ENCODE results near the gene RGPD4. TPM values are rescaled to one million over a fixed set of nuclear protein-coding genes. Genes with fewer than 3 reads are reported as not detected.
"Not testable (repeated sequence)": the region's sequence is repeated elsewhere in the genome, so short reads cannot be mapped to it uniquely, and the experiment has no call there.

Gene RGPD4
- total RNA-seq = not detected

DNA sequence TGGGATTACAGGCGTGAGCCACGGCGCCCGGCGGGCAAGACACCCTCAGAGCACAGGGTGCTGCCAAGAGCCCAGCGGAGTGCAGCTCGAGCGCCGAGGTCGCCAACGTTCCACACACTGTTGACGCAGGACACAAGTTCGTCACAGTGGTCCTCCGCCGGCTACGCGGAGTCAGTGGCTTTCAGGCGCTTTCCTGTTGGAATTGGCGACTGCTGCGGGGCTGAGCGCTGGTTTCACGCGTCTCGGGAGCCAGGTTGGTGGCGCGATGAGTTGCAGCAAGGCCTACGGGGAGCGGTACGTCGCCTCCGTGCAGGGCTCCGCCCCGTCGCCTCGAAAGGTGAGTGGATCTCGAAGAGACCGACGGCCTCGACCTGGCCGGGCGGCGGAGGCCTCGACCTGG is at the start of gene RGPD4:
TSS of gene RGPD4 (plus strand) at position 144 of the 400 bp plus-strand sequence. CDS start at position 266, 122 bp downstream.
- ATAC-seq = not testable (repeated sequence)

DNA sequence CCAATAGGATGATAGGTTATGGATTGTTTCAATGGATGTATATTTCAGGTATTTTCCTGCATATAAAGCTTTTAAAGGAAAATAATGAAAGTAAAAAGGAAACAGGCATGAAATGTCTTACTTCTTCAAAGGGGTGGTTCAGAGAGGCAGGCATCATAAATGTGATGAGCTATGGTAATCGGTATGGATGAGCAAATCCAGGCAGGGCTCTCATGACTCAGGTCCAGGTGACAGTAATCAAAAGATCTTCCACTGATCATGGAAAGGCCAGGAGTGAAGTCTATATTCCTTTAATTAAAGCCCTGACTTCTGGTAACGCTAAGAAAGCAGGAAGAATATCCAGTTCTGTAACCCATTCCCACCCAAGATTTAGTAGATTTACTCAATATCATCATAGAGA is 48.7 kb upstream of the RGPD4 start:
- no peak for ATAC-seq

DNA sequence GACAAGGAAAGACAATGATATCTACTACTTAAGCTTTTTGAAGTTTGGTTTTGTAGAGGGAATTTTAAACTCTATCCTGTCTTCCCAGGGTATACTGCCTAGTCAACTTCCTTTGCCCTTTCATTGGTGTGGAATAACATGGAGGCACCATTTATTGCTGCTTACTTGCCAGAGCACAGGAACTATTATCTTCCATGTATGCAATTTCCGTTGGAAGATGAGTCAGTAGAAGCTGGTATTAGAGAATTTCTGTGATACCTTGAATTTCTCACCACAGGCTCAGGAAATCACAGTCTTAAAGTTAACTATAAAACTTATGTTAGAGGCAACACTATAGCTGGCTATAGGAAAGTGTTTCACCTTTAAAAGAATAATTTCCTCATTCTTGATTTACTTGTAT is 40.9 kb upstream of the RGPD4 start:
- no peak for ATAC-seq

DNA sequence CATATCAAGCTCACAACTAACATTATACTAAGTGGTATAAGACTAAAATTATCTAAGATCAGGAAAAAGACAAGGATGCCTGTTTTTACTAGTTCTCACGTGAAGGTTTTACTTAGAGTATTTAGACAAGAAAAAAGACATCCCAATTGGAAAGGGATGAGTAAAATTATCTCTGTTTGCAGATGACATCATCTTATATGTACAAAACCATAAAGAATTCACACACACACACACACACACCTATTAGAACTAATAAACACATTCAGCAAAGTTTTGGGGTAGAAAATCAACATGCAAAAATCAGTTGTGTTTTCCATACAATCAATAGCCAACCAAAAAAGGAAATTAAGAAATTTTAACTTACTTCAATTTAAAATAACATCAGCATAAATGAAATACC is 35.9 kb upstream of the RGPD4 start:
- no peak for ATAC-seq

DNA sequence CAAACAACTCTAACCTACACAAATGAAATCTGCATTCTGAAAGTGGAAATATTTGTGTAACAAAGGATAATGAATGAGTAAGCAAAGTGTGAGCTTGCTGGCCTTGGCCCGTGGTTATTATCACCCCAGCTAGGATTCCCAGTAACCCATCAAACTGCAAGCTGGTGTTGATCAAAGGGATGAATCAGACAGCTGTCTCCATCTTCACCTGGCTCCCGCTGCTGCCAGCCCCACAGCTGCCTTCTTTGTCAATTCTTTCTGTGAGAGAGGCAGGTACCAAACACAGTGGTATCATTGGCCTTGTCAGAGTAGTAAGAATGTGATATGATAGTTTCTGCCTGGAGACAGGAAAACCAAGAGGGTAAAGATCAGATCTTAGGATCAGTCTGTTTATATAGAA is 25.2 kb upstream of the RGPD4 start:
- no peak for ATAC-seq

DNA sequence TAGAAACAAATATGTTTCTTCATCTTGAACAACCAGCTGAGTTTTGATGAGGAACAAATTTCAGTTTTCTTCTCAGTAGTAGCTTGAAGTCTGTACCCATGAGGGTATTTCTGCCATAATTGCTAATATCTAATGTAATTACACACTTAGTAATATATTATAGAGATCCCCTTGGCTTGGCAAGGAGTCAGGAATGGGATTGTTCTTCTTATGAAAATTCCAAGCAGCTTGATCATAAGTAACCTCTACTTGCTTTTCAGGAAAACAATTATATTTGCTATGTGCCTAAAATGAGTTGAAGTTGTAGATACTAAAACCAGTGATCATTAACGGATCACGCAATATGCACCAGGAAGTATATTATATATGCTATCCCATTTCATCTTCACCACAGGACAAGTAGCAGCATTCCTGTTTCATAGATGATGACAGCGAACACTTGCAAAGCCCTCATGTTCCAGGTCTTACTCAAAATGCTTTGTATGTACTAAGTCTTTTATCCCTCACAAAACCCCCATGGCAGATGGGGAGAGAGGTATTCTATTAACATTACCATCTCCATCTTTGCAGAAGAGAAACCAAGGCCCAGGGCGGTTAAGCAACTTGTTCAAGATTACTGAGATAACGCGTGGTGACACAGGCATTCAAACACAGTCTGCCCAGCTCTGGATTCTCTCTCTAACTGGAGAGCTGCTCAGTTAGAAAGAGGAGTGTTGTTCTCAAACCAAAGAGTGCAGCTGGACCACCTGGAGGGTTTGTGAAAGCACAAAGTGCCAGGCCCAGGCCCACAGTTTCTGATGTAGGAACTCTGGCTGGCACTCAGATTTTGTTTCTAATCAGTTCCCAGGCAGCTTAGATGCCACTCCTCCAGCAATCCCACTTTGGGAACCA is 21.8 kb upstream of the RGPD4 start:
- no peak for ATAC-seq

DNA sequence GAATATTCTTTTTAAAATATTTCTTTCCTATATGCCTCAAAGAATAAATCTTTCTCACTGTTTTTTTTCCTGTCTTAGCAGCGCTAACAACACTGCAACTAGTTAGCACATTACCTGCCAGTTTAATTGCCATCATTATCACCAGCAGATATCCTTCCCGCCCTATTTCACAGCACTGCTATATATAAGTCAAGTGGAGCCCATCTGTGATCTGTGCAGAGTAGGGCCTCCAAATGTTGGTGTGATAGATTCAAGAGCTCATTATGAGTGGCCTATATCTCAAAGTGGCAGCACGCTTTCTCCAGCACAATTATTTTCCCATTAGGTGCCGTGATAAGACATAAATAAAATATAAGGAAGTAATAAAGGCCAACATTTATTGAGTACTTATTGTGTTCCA is 19.8 kb upstream of the RGPD4 start:
- no peak for ATAC-seq

DNA sequence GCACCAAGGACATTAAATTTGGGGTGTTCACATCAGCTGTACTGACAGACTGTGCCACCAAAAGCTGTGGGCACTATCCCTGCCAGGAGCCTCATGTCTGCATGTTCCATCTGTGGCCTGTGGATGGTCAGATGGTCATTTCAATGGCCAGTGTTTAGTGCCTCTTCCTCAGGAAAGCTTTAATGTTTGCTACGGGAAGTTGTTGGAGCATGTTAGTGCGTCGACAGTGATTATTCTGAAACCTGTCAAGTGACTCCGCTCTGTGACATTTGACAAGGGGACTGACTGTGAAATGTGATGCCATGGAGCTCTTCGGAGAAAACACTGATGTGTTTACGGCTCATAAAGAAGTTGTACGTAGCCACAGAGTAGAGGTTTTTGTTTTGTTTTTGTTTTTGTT is 18.7 kb upstream of the RGPD4 start:
- ATAC-seq = no peak

DNA sequence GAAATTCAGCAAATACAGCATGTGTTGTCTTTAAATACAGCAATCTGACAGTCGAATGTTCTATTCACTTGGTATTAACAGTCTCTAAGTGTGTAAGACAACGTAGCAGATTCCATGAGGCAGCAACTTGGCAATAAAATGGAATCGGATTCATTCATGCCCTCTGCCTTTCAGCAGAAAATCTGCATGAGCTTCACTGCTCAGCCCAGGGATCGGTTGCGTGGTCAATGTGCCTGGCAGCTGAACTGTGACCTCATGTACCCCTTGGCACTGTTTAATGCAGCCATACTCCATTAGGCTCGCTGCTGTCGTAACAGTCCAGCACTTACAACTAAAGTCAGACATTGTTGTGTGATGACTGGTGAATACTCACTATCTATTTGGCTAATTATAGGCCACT is 17.7 kb upstream of the RGPD4 start:
- ATAC-seq = no peak

DNA sequence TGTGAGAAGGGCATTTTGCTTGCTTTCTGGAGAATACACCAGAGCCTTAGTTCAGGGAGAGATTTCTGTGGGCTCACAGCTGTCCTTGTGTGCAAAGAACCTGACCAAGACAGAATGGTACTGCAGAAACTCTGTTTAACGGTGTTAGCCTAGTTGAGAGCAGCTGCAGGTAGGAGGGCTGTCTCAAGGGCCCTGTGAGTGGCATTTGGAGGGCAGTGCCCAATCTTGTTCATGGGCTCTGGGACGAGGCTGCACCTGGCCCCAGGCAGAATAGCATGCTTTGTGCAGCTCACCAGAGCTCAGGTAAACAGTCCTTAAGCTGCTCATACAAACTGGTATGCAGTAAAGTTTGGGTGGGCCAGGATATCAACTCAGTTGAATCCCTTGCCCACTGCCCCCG is 16.9 kb upstream of the RGPD4 start:
- no peak for ATAC-seq

DNA sequence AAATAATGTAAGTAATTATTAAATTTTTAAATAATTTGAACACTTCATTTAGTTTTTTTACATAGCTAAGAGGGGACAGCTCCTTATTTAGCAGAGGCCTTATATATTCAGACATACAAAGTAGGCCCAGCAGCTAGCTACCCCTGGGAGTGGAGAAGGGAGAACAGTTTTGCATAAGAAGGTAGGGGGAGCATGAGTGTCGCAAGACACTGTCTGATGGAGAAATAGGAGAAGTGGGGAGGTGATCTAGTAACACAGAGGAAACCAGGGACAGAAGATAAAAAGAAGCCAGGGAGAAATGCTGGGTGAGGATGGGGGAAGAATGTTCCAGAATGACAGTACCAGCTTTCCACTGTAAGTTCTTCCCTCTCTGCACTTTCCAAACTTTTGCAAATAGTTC is 16.0 kb upstream of the RGPD4 start:
- ATAC-seq = no peak

DNA sequence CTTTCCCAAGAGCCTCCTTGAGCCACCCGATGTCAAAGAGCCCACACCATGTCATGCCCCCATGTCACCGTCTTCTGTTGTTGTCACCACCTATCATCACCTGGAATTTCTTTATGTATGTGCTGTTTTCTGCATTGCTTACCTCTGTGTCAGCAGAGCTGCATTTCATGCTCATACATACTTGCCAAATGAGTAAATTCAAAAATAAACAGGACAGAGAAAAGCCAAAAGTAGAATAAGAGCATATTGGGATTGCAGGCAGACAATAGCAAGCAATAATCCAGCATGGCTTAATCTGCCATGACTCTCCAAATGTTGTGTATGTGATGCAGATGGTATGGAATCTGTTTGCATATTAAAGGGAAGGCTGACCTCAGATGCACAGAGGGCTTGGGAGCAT is 15.3 kb upstream of the RGPD4 start:
- ATAC-seq = no peak

DNA sequence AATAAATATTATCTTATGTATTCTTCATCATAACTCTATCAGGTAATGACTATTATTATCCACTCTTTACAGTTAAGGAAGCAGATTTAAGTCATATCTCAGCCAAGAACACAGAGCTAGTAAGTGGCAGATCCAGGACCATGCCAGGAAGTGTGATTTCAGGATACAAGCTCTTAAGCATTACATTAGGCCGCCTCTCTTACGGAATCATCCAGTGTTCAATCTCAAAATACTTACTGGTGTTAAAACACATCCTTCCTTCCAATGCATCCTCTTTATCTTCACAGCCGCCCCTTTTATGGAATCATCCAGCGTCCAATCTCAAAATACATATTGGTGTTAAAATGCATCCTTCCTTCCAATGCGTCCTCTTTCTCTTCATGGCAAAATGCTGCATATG is 14.7 kb upstream of the RGPD4 start:
- ATAC-seq = no peak

DNA sequence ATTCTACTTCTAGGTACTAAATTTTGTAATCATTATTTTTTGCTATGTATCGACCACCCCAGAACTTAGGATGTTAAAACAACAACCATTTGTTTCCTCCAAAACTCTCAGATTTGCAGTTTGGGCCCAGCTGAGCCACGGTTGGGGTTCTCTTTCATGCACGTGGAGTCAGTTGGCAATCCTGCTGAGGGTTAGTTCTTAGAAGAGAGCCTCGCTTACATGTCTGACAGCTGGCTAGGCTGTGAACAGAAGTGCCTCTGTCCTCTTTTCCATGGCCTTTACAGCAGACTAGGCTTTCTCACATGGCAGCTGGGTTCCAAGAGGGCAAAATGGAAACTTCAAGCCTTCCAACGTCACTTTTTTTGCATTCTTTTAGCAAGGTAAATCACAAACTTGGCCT is 9.3 kb upstream of the RGPD4 start:
- no peak for ATAC-seq

DNA sequence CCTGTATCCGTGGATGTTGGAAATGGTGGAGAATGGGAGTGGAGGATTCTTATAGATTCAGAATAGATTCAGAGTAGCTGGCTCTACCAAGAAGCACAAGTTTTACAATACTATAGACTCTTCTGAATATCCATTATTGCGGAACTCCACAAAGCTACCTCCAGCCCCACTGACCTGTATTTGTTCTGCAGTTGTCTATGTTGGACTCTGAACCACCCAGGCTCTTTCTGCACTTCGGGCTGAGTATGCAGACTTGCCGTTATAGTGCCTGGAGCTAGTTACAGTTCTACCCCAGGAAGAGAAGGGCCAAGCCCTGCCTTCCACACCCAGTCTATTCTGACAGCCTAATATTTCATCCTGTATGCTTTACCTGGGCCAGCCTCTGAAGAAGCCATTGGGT is 4.4 kb upstream of the RGPD4 start:
- no peak for ATAC-seq

DNA sequence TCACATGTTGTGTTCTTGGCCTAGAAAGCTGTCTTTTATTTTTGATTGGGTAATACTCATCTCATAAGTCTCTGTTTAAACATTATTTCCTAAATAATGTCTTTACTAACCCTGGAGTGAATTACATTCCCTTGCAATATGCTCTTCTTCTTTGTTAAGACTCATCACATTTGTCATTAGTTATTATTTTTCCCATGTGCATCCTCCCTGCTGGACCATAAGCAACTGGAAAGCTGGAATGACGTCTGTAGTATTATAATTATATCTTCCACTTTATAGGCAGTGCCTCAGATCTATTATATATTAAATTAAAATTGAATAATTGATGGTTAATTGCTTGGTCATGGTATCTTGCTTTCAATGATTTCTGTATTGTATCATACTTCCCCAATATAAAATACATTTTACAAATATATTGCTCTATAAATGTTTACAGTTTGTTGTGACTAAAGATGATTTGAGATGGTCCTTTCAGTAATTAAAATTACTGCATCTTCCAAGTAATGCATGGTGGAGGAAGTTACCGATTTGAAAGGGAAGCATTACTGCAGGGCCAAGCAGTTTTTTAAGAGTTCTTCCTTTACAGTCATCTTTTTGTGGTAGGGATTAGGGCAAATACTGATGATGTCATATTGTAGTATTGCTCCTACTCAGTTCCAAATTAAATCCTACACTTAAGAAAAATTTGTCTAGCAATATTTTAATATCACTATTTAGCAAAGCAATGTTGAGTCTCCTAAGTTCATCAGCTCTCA is 2.1 kb upstream of the RGPD4 start:
- peak; percentile 77 for ATAC-seq

DNA sequence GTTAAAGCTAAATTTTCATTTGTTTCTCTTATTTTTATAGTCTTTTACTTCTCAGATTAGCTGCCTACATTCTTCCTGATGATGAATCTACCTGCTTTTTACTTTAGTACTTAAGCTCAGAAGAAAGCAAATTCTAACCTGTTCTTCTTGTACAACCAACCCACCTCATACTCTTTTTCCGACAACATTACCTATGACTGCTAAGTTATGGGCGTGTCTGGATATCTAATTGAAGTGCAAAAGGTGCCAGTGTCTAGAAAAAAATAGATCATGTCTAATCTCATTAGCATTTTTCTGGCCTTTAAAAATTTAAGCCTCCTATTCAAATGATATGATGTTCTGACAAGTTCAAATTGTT is 1.5 kb upstream of the RGPD4 start:
- peak; percentile 91 for ATAC-seq

DNA sequence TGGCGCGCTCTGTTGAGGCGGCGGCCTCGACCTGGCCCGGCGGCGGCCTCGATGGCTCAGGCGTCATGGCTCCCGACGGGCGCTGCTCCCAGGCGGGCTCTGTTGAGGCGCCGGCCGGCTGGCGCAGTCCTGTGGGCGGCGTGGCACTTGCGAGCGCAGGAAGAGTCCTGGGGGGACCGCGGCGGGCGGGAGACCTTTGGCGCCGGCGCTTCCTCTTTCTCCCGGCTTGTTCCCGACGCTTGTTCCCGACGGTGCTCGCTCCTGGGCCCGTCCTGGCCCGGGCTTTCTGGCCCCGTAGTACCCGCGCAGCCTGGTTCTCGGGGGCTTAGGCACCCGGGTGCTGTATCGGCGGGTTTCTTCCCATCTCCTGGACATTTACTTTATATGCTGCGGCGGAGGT is 2.8 kb downstream of the RGPD4 start:
- not testable (repeated sequence) for ATAC-seq

DNA sequence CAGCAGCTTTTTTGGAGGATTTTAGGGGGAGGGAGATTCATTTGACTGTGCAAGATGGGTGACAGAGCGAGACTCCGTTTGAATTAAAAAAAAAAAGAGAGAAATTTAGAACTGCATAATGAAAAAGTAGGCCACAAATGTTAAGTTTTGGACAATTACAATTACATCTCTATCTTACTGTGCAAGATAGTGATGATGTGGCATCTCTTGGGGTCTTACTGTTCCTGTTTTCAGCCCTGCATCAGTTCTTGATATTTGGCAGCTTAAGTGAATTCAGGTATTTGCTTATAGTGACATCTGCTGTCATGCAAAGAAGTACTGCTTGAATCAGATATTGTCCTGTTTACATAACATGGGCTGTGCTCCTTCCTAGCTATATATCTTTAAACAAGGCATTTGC is 6.5 kb downstream of the RGPD4 start:
- not testable (repeated sequence) for ATAC-seq

DNA sequence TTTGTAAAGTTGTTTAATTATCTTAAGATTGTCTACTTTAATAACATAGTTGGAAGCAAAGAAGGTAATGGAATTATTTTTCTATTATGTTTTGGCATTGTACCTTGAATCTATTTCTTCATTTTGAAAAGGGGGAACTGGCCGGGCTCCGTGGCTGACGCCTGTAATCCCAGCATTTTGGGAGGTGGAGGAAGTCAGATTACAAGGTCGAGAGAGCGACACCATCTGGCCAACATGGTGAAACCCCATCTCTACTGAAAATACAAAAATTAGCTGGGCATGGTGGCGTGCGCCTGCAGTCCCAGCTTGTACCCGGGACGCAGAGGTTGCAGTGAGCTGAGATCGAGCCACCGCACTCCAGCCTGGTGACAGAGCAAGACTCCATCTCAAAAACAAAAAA is 6.9 kb downstream of the RGPD4 start:
- ATAC-seq = not testable (repeated sequence)

DNA sequence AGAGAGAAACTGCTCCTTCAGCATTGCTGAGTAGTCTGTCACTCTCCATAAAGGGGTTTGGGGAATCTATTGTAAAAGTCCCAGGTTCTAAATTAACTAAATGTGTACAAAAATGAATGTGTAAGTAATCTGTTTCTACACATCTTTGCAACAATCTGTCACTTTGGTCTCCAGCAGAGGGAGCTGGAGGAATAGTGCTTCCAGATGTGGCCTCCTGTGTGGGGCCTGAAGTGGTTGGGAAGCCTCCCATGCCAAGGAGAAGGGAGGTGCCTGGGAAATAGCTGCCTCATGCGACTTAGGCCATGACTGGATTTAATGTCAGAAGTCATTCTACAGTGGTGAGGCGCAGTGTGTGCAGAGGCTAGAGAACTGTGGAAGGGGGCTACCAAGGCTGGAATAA is 89.4 kb downstream of the RGPD4 start:
- peak; percentile 53 for ATAC-seq

DNA sequence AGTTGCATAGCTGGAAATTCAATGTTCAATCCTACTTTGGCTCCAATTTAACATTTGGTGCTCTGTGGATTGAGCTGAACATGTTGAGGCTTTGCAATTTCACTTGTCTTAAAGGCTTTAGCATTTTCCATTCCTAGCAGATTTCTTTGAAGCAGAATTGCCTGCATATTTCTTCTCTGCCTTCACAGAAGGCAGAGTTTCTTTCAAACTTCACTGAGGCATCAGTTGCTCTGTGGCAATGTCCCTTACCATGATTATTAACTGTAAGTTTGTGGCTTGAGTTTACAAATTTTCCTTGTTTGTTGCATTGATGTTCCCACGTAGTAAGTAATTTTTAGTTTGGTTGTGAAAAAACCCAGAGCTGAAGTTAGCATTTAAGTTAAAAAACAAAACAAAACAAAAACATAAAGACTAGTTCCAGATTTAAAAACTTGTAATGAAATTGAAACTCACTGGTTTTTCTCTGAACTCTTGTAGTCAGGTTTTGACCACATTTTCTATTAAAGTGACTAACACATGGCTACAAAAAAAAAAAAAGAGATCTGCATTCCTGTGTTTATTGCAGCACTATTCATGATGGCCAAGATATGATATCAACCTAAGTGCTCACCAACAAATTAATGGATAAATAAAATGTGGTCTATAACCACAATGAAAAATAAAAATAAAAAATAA is 90.1 kb downstream of the RGPD4 start:
- ATAC-seq = not testable (repeated sequence)

DNA sequence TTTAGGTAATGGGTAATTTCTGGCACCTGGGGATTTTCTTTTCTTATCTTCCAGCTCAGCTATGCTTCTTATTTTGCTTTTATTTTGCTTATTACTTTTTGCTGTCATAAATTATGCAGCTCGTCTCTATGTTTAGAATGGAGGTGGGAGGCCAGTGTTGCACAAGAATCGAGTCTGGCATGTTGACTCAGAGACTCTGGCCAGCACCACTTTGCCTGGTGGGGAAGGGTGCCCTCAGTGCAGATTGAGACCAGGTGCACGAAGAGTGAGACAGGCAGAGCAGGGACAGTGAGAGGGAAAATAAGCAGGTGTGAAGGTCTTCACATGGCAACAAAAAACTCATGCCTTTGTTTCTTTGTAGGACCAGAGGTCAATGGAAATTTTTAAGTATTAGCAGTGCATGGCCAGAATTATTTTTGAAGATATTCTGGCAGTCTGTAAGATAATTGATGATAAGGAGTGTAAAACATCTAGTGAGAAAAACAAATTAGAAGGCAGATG is 100.4 kb downstream of the RGPD4 start:
- no peak for ATAC-seq
